Activated CD8-positive, alpha-beta memory T cell treated with anti-CD3 and anti-CD28 coated beads, Interleukin-2, amount 50 U/mL, for 48 hours (primary cell): ENCODE results near the gene KASH5.
"Not testable (repeated sequence)": the region's sequence is repeated elsewhere in the genome, so short reads cannot be mapped to it uniquely, and the experiment has no call there.

Experiments used
- DNase-seq: peaks from one replicate; pipeline ENCODE4 v3.0.0-alpha.2; 2020

KASH5 gene

DNA sequence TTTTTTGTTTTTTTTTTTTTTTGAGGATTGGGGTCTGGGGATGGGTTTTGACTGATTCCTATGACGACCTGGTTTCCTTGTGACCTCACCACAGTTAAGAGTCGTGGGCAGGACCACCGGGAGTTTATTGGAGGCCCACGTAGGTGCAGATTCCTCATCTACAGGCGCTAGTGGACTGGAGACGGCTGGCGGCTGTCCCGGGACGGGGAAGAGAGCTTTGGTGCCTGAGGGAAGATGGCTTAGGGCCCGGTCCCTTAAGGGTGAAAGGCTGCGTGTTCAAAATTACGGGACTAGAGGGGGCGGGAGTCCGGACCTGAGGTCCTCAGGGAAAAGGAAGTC, 25.2 kb upstream of the KASH5 start:
- no peak for DNase-seq

DNA sequence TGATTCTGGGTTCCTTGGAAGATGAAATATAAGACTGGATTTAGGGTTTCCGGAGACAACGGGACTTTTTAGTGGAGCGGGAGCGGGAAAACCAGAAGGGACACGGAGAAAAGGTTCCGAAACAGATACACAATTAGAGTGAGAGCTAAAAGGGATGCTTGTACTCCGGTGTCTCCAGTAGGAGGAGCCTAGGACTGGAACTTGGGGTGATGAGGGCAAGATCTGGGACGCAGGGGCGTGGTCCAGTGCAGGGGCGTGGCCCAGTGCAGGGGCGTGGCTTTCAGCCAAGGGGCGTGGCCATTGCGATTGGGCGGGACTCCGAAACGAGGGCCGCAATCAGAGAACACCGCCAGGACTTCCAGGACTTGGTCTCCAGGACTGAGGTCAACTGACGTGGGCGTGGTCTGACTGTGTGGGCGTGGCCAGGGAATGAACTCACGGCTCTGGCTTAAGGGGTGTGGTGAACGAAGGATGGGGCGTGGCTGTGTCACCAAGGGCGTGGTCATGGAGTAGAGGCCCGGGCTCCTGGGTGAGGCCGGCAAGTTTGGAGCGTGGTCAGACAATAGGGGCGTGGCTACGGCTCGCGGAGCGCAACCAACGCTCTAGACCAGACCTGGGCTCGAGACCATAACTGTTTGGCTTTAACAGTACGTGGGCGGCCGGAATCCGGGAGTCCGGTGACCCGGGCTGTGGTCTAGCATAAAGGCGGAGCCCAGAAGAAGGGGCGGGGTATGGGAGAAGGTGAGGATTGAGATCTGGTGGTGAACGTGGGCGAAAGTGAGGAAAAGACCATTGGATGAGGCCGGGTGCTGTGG, 24.6 kb upstream of the KASH5 start, which contains the start of gene DKKL1:
DKKL1 (plus strand) TSS at position 610 of the 815 bp plus-strand sequence; CDS start at position 732, 122 bp downstream.
- peak; percentile 95 for DNase-seq

DNA sequence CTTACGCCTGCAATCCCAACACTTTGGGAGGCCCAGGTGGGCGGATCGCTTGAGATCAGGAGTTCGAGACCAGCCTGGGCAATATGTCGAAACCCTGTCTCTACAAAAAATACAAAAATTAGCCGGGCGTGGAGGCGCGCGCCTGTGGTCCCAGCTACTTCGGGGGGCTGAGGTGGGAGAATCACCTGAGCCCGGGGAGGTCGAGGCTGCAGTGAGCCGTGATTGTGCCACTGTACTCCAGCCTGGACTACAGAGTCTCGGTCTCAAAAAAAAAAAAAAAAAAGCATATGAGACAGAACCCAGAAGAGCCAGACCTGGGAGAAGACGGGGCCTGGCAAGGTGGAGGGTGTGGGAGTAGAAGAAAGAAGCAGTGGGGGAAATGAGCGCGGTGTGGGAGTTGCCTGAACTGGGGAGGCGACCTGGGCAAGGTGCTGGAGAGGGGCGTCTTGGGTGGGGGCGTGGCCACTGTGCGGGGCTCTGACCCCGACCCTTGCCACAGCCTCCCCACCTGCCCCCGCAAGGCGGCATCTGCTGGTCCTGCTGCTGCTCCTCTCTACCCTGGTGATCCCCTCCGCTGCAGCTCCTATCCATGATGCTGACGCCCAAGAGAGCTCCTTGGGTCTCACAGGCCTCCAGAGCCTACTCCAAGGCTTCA, 23.8 kb upstream of the KASH5 start:
- DNase-seq = no peak

DNA sequence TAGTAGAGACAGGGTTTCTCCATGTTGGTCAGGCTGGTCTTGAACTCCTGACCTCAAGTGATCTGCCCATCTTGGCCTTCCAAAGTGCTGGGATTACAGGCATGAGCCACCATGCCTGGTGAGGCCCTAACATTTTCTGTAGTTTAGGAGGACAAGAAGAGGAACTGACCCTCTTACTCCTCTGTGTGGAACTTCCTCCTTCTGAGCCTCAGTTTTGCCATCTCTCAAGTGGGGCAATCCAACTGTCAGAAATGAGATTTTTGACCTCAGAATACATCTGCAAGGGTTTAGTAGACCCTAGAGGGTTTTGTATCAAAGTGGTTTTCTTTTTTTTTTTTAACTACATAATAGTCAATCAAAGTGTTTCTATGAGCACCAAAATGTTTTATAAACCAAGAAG, 21.9 kb upstream of the KASH5 start:
- DNase-seq = no peak

DNA sequence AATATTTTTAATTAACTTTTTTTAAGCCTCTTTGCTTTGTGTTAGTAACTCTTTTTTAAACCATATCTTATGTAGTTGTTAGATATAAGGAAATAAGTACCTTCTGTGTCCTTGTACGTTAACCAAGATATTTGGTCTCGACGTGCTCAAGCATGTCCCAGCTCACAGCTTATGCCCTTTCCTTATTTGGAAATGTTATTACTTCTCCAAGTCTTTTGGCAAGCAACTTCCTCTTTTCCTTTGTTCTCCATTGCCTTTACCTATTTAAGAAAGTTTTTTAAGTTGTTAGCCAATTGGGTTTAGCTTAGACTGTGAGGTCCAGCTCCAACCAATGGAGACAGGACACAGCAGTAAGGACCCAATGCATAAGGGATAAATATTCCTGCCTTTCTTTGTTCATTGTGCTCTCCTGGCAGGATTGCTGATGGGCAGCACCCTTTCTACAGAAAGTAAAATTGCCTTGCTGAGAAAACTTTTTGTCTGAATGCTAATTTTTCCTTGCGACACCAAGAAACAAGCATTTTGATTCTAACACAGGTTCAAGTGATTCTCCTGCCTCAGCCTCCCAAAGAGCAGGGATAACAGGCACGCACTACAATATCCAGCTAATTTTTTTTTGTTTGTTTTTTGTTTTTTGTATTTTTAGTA, 19.2 kb upstream of the KASH5 start:
- DNase-seq = no peak

DNA sequence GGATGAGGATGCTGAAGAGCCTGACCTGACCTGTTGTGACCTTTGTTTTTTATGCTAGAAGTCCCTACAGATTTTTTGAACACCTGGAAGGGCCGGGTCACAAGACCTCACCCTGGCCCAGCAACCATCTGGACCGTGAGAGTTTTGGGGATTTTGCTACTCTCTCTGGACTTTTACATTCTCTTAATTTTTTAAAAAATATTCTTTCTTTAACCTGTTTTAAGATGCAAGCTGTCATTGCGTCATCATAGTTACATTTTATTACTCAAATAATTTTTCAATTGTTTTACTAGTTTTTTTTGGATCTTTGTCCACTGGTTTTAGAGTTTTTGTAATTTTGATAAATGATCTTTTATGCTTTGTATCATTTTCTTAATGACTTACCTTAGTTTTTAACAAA, 16.9 kb upstream of the KASH5 start:
- no peak for DNase-seq

DNA sequence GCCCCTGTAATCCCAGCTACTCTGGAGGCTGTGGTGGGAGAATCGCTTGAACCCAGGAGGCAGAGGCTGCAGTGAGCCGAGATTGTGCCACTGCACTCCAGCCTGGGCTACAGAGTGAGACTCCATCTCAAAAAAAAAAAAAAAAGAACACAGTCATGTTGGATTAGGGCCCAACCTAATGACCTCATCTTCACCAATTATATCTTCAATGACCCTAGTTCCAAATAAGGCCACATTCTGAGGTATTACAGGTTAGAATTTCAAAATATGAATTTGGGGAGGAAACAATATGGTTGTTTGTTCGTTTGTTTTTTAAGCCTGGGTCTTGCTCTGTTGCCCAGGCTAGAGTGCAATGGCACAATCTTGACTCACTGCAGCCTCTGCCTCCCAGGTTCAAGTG, 14.9 kb upstream of the KASH5 start:
- not testable (repeated sequence) for DNase-seq

DNA sequence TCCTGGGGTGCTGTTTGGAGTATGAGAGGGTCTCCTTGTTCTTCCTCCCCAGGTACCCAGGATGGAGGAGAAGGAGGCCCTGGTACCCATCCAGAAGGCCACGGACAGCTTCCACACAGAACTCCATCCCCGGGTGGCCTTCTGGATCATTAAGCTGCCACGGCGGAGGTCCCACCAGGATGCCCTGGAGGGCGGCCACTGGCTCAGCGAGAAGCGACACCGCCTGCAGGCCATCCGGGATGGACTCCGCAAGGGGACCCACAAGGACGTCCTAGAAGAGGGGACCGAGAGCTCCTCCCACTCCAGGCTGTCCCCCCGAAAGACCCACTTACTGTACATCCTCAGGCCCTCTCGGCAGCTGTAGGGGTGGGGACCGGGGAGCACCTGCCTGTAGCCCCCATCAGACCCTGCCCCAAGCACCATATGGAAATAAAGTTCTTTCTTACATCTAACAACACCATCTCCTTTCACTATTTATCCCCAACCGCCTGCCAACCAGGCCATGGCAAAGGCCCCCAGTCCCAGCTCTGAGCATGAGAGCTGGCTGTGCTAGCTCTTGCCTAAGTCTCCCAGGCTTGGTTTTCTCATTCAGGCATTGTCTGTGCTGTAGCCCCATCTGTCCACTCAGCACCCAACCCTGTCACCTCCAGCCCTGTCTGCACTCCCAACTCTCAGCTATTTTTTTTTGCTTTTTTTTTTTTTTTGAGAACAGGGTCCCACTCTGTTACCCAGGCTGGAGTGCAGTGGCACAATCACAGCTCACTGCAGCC, 13.2 kb upstream of the KASH5 start:
- DNase-seq = no peak

DNA sequence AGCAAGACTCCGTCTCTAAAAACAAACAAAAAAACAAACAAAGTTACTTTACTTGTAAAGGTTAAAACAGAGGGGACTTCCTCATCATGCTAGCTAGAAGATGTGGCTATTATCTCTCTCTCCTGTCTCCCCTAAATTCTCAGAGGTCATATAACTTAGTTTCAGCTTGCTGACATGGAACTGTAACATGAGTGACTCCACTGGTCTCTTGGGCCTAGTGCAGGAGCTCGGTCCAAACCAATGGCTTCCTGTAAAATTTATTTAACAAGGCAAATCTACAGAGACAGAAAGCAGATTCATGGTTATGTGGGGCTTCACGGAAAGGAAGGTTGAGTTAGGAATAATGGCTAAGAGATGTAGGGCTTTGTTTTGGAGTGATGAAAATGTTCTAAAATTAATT, 9.5 kb upstream of the KASH5 start:
- no peak for DNase-seq

DNA sequence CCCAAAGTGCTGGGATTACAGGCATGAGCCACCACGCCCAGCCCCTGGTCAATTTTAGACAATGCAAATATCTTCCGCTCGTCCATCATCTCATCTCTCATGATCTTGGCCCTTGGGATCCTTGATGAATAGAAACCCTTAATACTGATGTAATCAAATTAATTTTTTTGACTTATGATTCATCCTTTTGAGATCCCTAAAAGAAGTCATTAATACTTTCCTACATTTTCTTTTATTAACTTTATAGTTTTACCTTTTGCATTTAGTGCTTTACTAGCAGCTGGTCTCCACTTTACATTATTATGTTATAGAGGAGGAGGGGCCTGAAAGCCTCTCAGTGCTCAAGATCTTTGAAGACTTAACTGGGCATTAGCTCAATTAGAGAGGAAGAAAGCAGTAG, 7.7 kb upstream of the KASH5 start:
- DNase-seq = no peak

DNA sequence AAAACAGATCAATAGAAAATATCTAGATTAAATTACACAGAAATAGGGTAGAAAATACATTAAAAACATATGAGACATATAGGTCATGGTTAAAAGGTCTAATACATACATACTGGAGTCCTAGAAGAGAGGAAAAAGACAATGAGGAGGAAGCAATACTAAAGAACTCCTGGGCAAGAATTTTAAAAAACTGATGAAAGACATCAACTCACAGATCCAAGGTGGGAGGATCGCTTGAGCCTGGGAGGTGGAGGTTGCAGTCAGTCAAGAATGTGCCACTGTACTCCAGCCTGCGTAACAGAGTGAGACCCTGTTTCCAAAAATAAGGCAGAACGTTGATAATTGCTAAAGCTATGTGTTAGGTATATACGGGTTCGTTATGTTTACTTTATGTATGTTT, 5.4 kb upstream of the KASH5 start:
- no peak for DNase-seq

DNA sequence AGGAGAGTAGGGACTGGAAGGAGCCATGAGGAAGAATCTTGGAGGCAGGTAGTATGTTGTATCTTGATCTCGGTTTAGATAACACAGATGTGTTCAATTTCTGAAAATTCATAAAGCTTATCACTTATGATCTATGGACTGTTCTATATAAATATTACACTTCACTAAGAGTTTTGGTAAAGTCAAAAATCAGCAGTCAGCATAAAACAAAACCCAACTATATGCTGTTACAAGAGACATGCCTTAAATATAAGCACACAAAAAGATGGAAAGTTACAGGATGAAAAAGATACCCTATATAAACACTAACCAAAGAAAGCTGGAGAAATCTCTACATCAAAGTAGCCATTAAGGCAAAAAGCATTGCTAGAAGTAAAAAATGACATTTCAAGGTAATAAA, 4.5 kb upstream of the KASH5 start:
- no peak for DNase-seq

DNA sequence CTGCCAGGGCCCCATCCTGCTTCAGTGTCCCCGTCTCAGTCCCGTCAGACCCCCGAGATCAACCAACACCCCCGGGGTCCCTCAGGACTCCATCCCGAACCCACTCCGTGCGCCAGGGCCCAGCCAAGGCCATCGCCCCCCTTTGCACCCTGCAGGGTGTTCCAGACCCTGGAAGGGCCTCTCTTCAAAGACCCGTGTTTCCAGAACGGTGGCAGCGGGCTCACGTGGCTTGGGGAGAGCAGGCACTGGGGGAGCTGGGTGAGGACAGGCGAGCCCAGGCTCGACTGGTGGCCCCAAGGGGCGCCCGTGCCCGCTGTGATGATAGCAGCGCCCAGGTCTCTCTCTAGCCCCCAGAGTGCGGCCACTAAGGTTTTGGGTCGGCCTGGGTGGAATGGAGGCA, 1.4 kb downstream of the KASH5 start:
- no peak for DNase-seq

DNA sequence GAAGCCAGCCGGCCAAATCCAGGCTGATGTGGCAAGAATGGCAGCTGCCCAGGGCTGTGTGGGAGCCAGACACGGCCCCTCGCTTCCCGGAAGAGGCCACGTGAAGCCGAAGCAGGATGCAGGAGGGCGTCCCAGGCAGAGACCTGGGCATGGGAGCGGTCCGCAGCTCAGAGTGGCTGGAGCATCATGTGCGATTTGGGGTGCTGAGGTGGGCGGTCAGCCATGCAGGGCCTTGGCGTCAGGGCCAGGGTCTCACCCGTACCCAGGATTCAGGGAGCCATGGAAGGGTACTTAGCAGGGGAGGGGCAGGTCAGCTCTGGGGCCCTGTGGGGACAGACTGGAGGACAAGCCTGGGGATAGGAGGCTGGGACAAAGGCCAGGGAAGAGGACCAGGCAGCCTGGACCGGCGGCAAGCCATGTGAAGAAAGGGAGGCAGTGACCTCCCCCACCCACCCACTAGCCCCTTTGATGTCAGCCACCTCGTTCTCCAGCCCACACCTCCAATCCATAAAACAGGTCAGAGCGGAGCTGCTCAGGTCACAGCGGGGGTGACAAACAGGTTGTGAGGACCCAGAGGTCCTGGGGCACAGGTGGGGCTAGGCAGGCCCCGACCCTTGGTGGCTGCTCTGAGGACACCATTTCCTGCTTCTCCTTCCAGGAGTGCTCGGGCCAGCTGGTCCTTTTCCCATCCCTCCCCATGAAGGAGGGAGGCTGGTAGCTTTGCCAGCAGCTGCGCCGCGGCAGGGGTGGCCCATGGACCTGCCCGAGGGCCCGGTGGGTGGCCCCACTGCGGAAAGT, 2.3 kb downstream of the KASH5 start:
- DNase-seq = no peak

DNA sequence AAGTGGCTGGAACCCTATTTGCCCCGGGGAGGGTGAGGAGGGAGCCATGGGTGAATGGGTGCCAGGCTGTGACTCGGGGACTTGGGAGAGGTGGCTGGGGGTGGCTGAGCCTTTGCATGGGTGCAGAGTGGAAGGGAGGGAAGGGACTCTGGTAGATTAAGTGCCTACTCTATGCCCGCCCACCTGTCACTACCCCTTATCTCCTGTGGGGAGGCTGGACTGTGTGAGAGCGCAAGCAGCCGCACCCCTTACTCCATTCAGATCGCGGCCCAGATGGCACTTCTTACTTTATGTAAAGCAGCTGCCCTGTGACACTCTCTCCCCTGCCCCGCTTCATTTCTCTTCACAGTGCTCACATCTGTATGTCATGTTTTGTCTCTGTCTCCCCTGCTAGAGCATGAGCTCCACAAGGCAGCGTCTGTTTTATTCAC, 2.9 kb downstream of the KASH5 start:
- DNase-seq = no peak

DNA sequence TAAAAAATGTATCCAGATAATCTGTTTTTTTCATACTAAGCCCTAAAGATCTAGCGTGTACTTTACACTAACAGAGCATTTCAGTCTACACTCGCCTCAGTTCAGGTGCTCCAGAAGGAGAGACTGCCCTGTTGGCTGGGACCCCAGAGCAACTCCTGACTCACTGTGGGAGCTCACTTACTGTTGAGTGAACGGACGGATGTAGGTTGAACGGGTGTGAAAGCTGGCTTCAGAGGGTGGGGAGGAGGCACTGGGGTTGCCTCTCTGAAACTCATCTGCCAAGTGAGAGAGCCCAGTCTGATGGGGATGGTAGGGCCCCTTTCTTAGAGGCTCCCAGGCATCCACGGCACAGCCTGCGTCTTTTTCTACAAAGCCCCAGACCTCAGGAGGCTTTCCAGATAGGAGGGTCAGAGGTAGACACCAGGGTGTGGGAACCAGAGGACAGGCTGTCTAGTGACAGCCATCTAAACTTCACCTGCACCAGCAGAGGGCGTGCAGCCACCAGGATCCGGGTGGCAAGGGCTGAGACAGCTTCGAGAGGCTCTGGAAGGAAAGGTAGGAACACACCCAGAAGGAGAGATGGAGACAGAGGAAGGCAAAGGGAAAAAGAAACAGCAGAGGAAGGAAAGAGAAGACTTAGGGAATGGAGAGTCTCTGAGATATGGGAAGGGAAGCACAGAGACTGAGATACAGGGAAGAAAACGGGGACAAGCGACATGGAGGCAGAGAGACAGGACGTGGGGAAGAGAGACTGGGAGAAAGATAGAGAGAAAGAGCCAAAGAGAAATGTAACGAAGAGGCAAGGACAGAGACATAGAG, 3.7 kb downstream of the KASH5 start:
- peak; percentile 84 for DNase-seq

DNA sequence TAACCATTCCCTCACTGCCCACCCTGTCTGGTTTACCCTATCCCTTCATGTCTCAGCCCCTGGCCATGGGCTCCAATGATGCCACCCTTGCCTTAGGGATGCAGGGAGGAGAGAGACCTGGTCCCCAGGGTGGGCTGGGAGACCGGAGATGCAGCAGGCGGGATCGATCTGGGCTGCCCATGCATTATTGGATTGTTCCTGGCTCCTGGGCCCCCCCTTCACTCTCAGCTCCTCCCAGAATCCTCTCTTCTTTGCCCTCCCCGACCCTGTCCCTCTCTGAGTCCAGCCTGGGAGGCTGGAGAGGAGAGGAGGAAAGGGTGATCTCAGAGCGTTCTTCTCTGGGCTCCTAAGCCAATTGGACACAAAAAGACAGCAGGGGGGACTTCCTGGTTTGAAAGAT, 5.8 kb downstream of the KASH5 start:
- no peak for DNase-seq

DNA sequence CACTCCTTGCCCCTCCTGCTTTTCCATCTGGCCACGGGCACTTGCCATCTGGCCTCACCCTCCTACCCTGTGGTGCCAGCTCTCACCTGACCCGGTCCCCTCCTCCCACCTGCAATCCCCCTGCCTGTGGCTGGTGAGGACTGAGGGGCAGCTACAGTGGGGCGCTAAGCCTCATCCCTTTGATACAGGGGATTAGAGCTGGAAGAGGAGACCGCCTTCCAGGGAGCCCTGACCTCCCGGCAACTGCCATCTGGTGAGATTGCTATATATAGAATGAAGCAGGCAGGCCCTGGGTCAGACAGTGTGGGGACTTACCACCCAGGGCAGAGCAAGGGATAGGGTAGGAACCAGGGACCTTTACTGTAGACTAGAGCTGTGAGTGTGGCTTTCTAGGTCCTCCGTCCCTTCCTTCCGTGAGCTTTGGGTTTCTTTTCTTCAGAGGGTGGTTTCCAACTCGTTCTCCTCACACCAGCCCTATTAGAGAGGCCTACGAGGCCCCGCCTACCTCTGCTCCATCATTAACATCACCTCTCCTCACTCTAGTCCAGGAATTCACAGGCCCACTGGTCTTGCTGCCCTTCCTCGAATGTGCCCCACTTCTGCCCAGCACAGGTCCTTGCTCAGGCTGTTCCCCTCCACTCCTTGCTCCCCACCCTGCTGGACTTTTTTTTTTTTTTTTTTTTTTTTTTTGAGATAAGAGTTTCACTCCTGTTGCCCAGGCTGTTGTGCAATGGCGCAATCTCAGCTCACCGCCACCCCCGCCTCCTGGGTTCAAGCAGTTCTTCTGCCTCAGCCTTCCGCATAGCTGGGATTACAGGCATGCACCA, 7.7 kb downstream of the KASH5 start:
- no peak for DNase-seq

DNA sequence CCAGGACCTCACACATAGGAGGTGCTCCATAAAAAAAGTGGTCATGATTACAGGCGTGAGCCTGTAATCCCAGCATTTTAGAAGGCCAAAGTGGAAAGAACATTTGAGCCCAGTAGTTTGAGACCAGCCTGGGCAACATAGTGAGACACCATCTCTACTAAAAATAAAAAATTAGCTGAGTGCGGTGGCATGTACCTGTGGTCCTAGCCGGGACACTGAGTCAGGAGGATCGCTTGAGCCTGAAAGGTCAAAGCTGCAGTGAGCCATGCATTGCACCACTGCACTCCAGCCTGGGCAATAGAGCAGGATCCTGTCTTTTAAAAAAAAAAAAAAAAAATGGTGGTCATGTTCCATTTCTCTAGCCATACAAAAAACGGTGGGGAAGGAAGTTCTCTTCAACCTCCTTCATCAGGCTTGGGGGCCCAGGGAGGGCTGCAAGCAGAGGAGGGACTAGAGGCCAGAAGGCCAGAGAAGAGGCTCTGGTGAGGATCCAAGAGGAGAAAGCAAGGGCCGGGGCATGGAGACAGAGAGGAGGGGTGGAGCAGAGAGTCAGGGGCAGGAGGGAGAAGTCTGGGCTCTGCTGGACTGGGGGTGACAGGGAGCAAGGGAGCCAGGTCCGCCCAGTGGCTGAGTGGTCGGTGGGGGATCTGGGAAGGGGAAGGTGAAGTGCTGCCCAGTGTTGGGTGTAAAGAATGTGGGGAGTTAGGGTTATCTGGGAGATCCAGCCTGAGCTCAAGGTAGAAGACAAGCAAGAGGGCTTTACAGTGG, 8.9 kb downstream of the KASH5 start:
- DNase-seq = no peak
